HEK293 (cell line): ENCODE measurements around the gene ARL4A.

Source experiments
- KLF16 ChIP-seq: fragments of 450-650 bp; formaldehyde crosslinking; IDR thresholded peaks from 2 replicates; pipeline ENCODE4 v1.5.1; 2017; ENCODE audit warnings: missing biosample characterization, missing genetic modification characterization
- MZF1 ChIP-seq: fragments of 450-650 bp; formaldehyde crosslinking; IDR thresholded peaks from 2 replicates; pipeline ENCODE4 v1.5.1; 2017; ENCODE audit warnings: missing biosample characterization, missing genetic modification characterization, borderline replicate concordance
- PATZ1 ChIP-seq: fragments of 450-650 bp; formaldehyde crosslinking; IDR thresholded peaks from 2 replicates; pipeline ENCODE4 v1.5.1; 2016; ENCODE audit warnings: missing biosample characterization, missing genetic modification characterization
- PRDM6 ChIP-seq: fragments of 450-650 bp; formaldehyde crosslinking; IDR thresholded peaks from 2 replicates; pipeline ENCODE4 v1.5.1; 2017; ENCODE audit warnings: missing biosample characterization, missing genetic modification characterization
- SP3 ChIP-seq: fragments of 450-650 bp; formaldehyde crosslinking; IDR thresholded peaks from 2 replicates; pipeline ENCODE4 v1.5.1; 2016; ENCODE audit warnings: missing biosample characterization, missing genetic modification characterization
- ZBTB17 ChIP-seq: fragments of 450-650 bp; formaldehyde crosslinking; IDR thresholded peaks from 2 replicates; pipeline ENCODE4 v1.5.1; 2016; ENCODE audit warnings: missing biosample characterization, missing genetic modification characterization
- ZBTB48 ChIP-seq: fragments of 450-650 bp; formaldehyde crosslinking; IDR thresholded peaks from 2 replicates; pipeline ENCODE4 v1.5.1; 2016; ENCODE audit warnings: missing biosample characterization, missing genetic modification characterization
- ZNF140 ChIP-seq: fragments of 450-650 bp; formaldehyde crosslinking; IDR thresholded peaks from 2 replicates; pipeline ENCODE4 v1.5.1; 2016; ENCODE audit warnings: missing biosample characterization, missing genetic modification characterization
- ZNF18 ChIP-seq: fragments of 450-650 bp; formaldehyde crosslinking; IDR thresholded peaks from 2 replicates; pipeline ENCODE4 v1.5.1; 2016; ENCODE audit warnings: missing biosample characterization, missing genetic modification characterization
- ZNF202 ChIP-seq: fragments of 450-650 bp; formaldehyde crosslinking; IDR thresholded peaks from 2 replicates; pipeline ENCODE4 v1.5.1; 2016; ENCODE audit warnings: missing biosample characterization, missing genetic modification characterization, borderline replicate concordance
- ZNF292 ChIP-seq: fragments of 450-650 bp; formaldehyde crosslinking; IDR thresholded peaks from 2 replicates; pipeline ENCODE4 v1.5.1; 2016; ENCODE audit warnings: low read depth, missing biosample characterization, missing genetic modification characterization, borderline replicate concordance
- ZNF473 ChIP-seq: fragments of 450-650 bp; formaldehyde crosslinking; IDR thresholded peaks from 2 replicates; pipeline ENCODE4 v1.5.1; 2017; ENCODE audit warnings: missing biosample characterization, missing genetic modification characterization
- ZNF561 ChIP-seq: fragments of 450-650 bp; IDR thresholded peaks from 2 replicates; pipeline ENCODE4 v1.5.1; 2018; ENCODE audit warnings: missing biosample characterization, missing genetic modification characterization, borderline replicate concordance
- ZNF629 ChIP-seq: fragments of 450-650 bp; formaldehyde crosslinking; IDR thresholded peaks from 2 replicates; pipeline ENCODE4 v1.5.1; 2017; ENCODE audit warnings: missing biosample characterization, missing genetic modification characterization
- ZNF747 ChIP-seq: fragments of 450-650 bp; formaldehyde crosslinking; IDR thresholded peaks from 2 replicates; pipeline ENCODE4 v1.5.1; 2016; ENCODE audit warnings: missing biosample characterization, missing genetic modification characterization
- TF ChIP-seq, protein P1 (sequence below): fragments of 450-650 bp; formaldehyde crosslinking; IDR thresholded peaks from 2 replicates; pipeline ENCODE4 v1.5.1; 2016; ENCODE audit warnings: missing biosample characterization, missing genetic modification characterization
- TF ChIP-seq, protein P2 (sequence below): fragments of 450-650 bp; formaldehyde crosslinking; IDR thresholded peaks from 2 replicates; pipeline ENCODE4 v1.5.1; 2016; ENCODE audit warnings: missing biosample characterization, missing genetic modification characterization
- TF ChIP-seq, protein P3 (sequence below): fragments of 450-650 bp; formaldehyde crosslinking; conservative IDR thresholded peaks from 2 replicates; pipeline ENCODE4 v1.5.1; 2016; ENCODE audit warnings: low read depth, missing biosample characterization, missing genetic modification characterization
- TF ChIP-seq, protein P4 (sequence below): sonication (generic); formaldehyde crosslinking; IDR thresholded peaks from 2 replicates; pipeline ENCODE4 v1.8.1; 2022; ENCODE audit warnings: mild to moderate bottlenecking, moderate library complexity, missing genetic modification reagents

Gene ARL4A

GRCh38 chr7:12686891-12687717, at the start of gene ARL4A (continued):
- TF ChIP-seq, protein P1, sequence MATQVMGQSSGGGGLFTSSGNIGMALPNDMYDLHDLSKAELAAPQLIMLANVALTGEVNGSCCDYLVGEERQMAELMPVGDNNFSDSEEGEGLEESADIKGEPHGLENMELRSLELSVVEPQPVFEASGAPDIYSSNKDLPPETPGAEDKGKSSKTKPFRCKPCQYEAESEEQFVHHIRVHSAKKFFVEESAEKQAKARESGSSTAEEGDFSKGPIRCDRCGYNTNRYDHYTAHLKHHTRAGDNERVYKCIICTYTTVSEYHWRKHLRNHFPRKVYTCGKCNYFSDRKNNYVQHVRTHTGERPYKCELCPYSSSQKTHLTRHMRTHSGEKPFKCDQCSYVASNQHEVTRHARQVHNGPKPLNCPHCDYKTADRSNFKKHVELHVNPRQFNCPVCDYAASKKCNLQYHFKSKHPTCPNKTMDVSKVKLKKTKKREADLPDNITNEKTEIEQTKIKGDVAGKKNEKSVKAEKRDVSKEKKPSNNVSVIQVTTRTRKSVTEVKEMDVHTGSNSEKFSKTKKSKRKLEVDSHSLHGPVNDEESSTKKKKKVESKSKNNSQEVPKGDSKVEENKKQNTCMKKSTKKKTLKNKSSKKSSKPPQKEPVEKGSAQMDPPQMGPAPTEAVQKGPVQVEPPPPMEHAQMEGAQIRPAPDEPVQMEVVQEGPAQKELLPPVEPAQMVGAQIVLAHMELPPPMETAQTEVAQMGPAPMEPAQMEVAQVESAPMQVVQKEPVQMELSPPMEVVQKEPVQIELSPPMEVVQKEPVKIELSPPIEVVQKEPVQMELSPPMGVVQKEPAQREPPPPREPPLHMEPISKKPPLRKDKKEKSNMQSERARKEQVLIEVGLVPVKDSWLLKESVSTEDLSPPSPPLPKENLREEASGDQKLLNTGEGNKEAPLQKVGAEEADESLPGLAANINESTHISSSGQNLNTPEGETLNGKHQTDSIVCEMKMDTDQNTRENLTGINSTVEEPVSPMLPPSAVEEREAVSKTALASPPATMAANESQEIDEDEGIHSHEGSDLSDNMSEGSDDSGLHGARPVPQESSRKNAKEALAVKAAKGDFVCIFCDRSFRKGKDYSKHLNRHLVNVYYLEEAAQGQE = no peak
- 0 out of 2 replicates have a peak, but pooled peaks have one; percentile 13 for TF ChIP-seq ZBTB48 (tag by site-specific recombination)
- peak; percentile 8; the same call in 1 of the 2 replicates for TF ChIP-seq KLF16 (tag by site-specific recombination)
- TF ChIP-seq, protein P2, sequence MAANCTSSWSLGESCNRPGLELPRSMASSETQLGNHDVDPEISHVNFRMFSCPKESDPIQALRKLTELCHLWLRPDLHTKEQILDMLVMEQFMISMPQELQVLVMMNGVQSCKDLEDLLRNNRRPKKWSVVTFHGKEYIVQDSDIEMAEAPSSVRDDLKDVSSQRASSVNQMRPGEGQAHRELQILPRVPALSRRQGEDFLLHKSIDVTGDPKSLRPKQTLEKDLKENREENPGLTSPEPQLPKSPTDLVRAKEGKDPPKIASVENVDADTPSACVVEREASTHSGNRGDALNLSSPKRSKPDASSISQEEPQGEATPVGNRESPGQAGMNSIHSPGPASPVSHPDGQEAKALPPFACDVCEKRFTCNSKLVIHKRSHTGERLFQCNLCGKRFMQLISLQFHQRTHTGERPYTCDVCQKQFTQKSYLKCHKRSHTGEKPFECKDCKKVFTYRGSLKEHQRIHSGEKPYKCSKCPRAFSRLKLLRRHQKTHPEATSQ (tag by site-specific recombination) = peak; percentile 56; the same call in 1 of the 2 replicates
- peak; percentile 62 for TF ChIP-seq SP3 (tag by site-specific recombination)
- no peak for TF ChIP-seq ZNF473 (tag by site-specific recombination)
- TF ChIP-seq ZNF629 = no peak; the same call in 1 of the 2 replicates
- TF ChIP-seq ZNF202 (tag by site-specific recombination) = no peak
- TF ChIP-seq MZF1 (tag by site-specific recombination) = peak; percentile 34; the same call in 1 of the 2 replicates
- TF ChIP-seq ZNF561 (tag by site-specific recombination) = 0 out of 2 replicates have a peak, but pooled peaks have one; percentile 51
- TF ChIP-seq ZNF140 (tag by site-specific recombination) = no peak
- no peak for TF ChIP-seq PRDM6 (tag by site-specific recombination)
- TF ChIP-seq, protein P3, sequence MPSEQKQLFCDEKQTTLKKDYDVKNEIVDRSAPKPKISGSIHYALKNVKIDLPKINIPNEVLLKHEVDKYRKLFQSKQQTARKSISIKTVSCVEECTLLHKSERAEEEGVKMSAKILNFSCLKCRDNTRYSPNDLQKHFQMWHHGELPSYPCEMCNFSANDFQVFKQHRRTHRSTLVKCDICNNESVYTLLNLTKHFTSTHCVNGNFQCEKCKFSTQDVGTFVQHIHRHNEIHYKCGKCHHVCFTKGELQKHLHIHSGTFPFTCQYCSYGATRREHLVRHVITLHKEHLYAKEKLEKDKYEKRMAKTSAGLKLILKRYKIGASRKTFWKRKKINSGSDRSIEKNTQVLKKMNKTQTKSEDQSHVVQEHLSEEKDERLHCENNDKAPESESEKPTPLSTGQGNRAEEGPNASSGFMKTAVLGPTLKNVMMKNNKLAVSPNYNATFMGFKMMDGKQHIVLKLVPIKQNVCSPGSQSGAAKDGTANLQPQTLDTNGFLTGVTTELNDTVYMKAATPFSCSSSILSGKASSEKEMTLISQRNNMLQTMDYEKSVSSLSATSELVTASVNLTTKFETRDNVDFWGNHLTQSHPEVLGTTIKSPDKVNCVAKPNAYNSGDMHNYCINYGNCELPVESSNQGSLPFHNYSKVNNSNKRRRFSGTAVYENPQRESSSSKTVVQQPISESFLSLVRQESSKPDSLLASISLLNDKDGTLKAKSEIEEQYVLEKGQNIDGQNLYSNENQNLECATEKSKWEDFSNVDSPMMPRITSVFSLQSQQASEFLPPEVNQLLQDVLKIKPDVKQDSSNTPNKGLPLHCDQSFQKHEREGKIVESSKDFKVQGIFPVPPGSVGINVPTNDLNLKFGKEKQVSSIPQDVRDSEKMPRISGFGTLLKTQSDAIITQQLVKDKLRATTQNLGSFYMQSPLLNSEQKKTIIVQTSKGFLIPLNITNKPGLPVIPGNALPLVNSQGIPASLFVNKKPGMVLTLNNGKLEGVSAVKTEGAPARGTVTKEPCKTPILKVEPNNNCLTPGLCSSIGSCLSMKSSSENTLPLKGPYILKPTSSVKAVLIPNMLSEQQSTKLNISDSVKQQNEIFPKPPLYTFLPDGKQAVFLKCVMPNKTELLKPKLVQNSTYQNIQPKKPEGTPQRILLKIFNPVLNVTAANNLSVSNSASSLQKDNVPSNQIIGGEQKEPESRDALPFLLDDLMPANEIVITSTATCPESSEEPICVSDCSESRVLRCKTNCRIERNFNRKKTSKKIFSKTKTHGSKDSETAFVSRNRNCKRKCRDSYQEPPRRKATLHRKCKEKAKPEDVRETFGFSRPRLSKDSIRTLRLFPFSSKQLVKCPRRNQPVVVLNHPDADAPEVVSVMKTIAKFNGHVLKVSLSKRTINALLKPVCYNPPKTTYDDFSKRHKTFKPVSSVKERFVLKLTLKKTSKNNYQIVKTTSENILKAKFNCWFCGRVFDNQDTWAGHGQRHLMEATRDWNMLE = no peak
- TF ChIP-seq ZBTB17 (tag by site-specific recombination) = peak; percentile 20
- 0 out of 2 replicates have a peak, but pooled peaks have one; percentile 47 for TF ChIP-seq PATZ1
- no peak for TF ChIP-seq ZNF747
- no peak for TF ChIP-seq ZNF292 (tag by site-specific recombination)
- TF ChIP-seq, protein P4, sequence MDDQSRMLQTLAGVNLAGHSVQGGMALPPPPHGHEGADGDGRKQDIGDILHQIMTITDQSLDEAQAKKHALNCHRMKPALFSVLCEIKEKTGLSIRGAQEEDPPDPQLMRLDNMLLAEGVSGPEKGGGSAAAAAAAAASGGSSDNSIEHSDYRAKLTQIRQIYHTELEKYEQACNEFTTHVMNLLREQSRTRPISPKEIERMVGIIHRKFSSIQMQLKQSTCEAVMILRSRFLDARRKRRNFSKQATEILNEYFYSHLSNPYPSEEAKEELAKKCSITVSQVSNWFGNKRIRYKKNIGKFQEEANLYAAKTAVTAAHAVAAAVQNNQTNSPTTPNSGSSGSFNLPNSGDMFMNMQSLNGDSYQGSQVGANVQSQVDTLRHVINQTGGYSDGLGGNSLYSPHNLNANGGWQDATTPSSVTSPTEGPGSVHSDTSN (CRISPR knock-in tag) = peak; percentile 89; the same call in 1 of the 2 replicates
- no peak for TF ChIP-seq ZNF18
